ENCODE data around the gene ASB15. TPM values are rescaled to one million over a fixed set of nuclear protein-coding genes. Genes with fewer than 3 reads are reported as not detected.

Gene ASB15
- total and polyA plus RNA-seq, 2 of the 13 experiments (the other 11 are each of a cell fraction or from before 2014, with no cell fraction given), result not detected

DNA sequence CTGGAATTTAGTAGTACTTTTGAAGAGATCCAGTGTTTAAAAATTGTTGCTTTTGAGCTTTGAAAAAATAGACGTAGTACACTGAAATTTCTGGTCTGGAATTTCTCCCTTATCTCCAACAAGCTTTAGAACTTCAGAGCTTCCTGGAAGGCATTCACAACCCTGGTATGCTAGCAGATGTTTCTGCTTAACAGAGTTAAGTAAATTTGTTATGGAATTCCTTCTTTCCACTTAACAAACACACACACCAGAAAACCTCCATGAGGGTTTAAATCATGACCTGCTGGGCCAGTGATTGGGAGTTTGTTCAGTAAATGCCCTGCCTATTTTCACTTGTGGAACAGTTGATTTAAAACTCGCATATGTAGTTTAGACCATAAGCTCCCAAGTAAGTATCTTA lies 13.7 kb downstream of the ASB15 start (continued):
- TF ChIP-seq PATZ1 (CRISPR knock-in tag; IDR thresholded peaks at IDR 0.05) (no peak), ATF5 (CRISPR knock-in tag; IDR thresholded peaks at IDR 0.05; ENCODE audit: low read depth) (no peak)

- in situ Hi-C loops (cut with HindIII; ENCODE audit: extremely low pct_ligation_motif_present, low pct_unique_long_range_greater_than_20kb), result no loop called here
- no peak for FAIRE-seq
These were observed 14.6 kb downstream of the ASB15 start for GRCh38 chr7:123616223-123616622.

More at GRCh38 chr7:123616223-123616622, 14.6 kb downstream of the ASB15 start:
- intact Hi-C loops (cut with micrococcal nuclease; ENCODE audit: unreplicated experiment), result no loop called here
- Histone ChIP-seq H4K20me1 (ENCODE audit: insufficient read depth, low read length) (no peaks in the 10 kb centered on the region), H2AFZ (ENCODE audit: low read length) (no peak overlapping the region), H3K4me3 (replicated peaks in 1 of 3; ENCODE audit: insufficient read depth in 1 of 3, low read depth in 2 of 3, low read length in 3 of 3) (no peak overlapping the region), H3K27me3 (ENCODE audit: control insufficient read depth in 1 of 2, insufficient read depth in 2 of 2, low read length in 2 of 2) (no peaks in the 10 kb centered on the region), H3K79me2 (ENCODE audit: insufficient read depth, low read length) (no peaks in the 10 kb centered on the region), H3K9ac (ENCODE audit: insufficient read depth, low read depth, low read length) (no peak overlapping the region), H3K9me3 (ENCODE audit: low read length) (no peaks in the 10 kb centered on the region), H3K4me1 (ENCODE audit: insufficient read depth, low read length) (peaks cover 14% of the 10 kb centered on the region), H3K4me2 (ENCODE audit: low read depth, low read length) (no peak overlapping the region), H3K36me3 (replicated peaks in 1 of 2; ENCODE audit: control insufficient read depth in 1 of 2, insufficient read depth in 2 of 2, low read length in 2 of 2) (no peaks in the 10 kb centered on the region), H3K27ac (ENCODE audit: extremely low read length, insufficient read depth, low read length) (no peak overlapping the region)
- ChIA-PET CTCF (ENCODE audit: low intra/inter-chr PET ratio, low total read pairs) (no interaction called here), POLR2A (no interaction called here)
- no TSS peak for BruUV-seq (replicated peaks)
- ATAC-seq (no peak), DNase-seq (ENCODE audit: low spot score) (no peak)
- TF ChIP-seq KLF11 (CRISPR knock-in tag; IDR thresholded peaks at IDR 0.05) (no peak), ZNF484 (CRISPR knock-in tag; IDR thresholded peaks at IDR 0.05; ENCODE audit: borderline replicate concordance, low read depth) (no peak), ZNF775 (CRISPR knock-in tag; IDR thresholded peaks at IDR 0.05; ENCODE audit: borderline replicate concordance) (no peak), TEAD3 (CRISPR knock-in tag; optimal IDR thresholded peaks at IDR 0.05; ENCODE audit: borderline replicate concordance) (no peak), PCBP1 (IDR thresholded peaks at IDR 0.05; ENCODE audit: borderline replicate concordance, low read depth, low read length) (no peak), RBM39 (IDR thresholded peaks at IDR 0.05; ENCODE audit: low read depth, low read length, poor library complexity, severe bottlenecking) (no peak)
